Upper lobe of left lung (tissue), 4 donors: ENCODE measurements around the gene PHETA1.

ENCODE experiments used
- CTCF ChIP-seq, 6 experiments: fragments of 450-650 bp in 4 of 6; fragments of 200-600 bp in 2 of 6; sonication (generic) in 2 of 6; IDR thresholded peaks; one replicate each; pipeline ENCODE4 v1.5.1; 2016 to 2019; ENCODE audit warnings: antibody characterized with exemption in 6 of 6
- EP300 ChIP-seq, 4 donors: sonication (generic); formaldehyde crosslinking; IDR thresholded peaks; one replicate each; pipeline ENCODE4 v1.5.1; 2017; ENCODE audit warnings: antibody characterized with exemption in 4 of 4, control low read depth in 2 of 4
- POLR2A ChIP-seq, 4 donors: fragments of 450-650 bp; IDR thresholded peaks; one replicate each; pipeline ENCODE4 v1.5.1; 2016 to 2017; ENCODE audit warnings: antibody characterized with exemption in 4 of 4, mild to moderate bottlenecking in 2 of 4
- POLR2AphosphoS5 ChIP-seq, 2 donors: sonication (generic); formaldehyde crosslinking; IDR thresholded peaks; one replicate each; pipeline ENCODE4 v1.5.1; 2017; ENCODE audit warnings: antibody characterized with exemption in 2 of 2

- TF ChIP-seq POLR2A (IDR thresholded peaks at IDR 0.05), result no peak
- no peak for TF ChIP-seq CTCF (IDR thresholded peaks at IDR 0.05)
- no peak for TF ChIP-seq POLR2AphosphoS5 (IDR thresholded peaks at IDR 0.05)
- TF ChIP-seq EP300 (IDR thresholded peaks at IDR 0.05), result no peak
Observed at GRCh38 chr12:111316671-111317070, 52.2 kb downstream of the PHETA1 start.
